ENCODE measurements around the gene MAMSTR.

- no peak for TF ChIP-seq POLR2A (IDR thresholded peaks at IDR 0.05)
- TF ChIP-seq, protein P1, sequence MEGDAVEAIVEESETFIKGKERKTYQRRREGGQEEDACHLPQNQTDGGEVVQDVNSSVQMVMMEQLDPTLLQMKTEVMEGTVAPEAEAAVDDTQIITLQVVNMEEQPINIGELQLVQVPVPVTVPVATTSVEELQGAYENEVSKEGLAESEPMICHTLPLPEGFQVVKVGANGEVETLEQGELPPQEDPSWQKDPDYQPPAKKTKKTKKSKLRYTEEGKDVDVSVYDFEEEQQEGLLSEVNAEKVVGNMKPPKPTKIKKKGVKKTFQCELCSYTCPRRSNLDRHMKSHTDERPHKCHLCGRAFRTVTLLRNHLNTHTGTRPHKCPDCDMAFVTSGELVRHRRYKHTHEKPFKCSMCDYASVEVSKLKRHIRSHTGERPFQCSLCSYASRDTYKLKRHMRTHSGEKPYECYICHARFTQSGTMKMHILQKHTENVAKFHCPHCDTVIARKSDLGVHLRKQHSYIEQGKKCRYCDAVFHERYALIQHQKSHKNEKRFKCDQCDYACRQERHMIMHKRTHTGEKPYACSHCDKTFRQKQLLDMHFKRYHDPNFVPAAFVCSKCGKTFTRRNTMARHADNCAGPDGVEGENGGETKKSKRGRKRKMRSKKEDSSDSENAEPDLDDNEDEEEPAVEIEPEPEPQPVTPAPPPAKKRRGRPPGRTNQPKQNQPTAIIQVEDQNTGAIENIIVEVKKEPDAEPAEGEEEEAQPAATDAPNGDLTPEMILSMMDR (IDR thresholded peaks at IDR 0.05) = no peak
Measured at GRCh38 chr19:48735031-48735615, 15.6 kb upstream of the MAMSTR start.

Data from heart left ventricle (tissue), 13 donors.